Nephron (organoid): ENCODE data around the gene MAG.
A peak's percentile ranks its signal among the peaks of the same experiment; 100 is the strongest.

Experiments used
- H3K27ac Mint-ChIP-seq, 3 experiments: 2 replicates each; pipeline ENCODE4 v1.8.0; 2020; ENCODE audit warnings: mixed read lengths in 3 of 3, mild to moderate bottlenecking in 2 of 3, moderate library complexity in 1 of 3
- H3K27me3 Mint-ChIP-seq: 2 replicates; pipeline ENCODE4 v1.8.0; 2021; ENCODE audit warnings: low read depth, mild to moderate bottlenecking, moderate library complexity, mixed read lengths
- H3K36me3 Mint-ChIP-seq: 2 replicates; pipeline ENCODE4 v1.8.0; 2020; ENCODE audit warnings: low read depth, mixed read lengths
- H3K4me1 Mint-ChIP-seq: 2 replicates; pipeline ENCODE4 v1.8.0; 2020; ENCODE audit warnings: mixed read lengths
- H3K4me3 Mint-ChIP-seq, 3 experiments: 2 replicates each; pipeline ENCODE4 v1.8.0; 2020; ENCODE audit warnings: mild to moderate bottlenecking in 3 of 3, mixed read lengths in 3 of 3, moderate library complexity in 2 of 3
- H3K9me3 Mint-ChIP-seq: 2 replicates; pipeline ENCODE4 v1.8.0; 2020; ENCODE audit warnings: mixed read lengths
- TF ChIP-seq, protein P1 (sequence below), 3 experiments: fragments of 200-600 bp; sonication (generic); IDR thresholded peaks; one replicate each; pipeline ENCODE4 v1.5.0; 2021; ENCODE audit warnings: antibody characterized with exemption in 3 of 3; ENCODE audit not compliant: unreplicated experiment in 3 of 3

MAG gene

DNA sequence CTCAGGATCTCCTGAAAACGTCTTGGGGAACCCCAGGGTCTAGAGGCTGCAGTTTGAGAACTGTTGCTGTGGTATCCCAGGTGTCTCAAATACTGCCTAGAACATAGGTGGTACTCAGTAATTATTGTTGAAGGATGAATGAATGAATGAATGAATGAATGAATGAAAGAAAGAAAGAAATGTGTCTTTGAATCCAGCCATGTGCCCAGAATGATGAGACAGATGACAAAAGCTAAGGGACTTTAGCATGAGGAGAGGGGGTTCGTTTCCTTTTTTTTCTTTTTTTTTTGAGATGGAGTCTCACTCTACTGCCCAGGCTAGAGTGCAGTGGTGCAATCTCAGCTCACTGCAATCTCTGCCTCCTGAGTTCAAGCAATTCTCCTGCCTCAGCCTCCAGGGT lies 35.4 kb upstream of the MAG start:
- Mint-ChIP-seq H3K4me1 (peaks cover 5% of the 10 kb centered on the region), H3K4me3 (no peak overlapping the region)

DNA sequence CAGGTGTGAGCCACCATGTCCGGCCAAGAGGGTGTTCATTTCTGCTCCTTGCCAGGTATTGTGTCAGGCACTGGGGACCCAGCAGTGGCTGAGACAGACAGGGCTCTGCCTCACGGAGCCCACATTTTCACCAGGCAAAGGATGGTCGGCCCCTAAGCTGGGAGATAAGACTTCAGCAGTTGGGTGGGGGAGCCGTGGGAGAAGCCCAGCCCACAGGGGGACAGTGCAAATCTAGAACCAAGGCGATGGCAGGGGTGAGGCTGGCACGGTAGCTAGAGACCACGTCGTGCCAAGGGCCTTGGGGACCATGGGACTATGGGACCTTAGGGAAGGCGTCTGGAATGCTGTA lies 34.9 kb upstream of the MAG start:
- H3K27ac Mint-ChIP-seq: peak overlapping the region in 1 of 3 experiments; percentile 60
- TF ChIP-seq, protein P1, sequence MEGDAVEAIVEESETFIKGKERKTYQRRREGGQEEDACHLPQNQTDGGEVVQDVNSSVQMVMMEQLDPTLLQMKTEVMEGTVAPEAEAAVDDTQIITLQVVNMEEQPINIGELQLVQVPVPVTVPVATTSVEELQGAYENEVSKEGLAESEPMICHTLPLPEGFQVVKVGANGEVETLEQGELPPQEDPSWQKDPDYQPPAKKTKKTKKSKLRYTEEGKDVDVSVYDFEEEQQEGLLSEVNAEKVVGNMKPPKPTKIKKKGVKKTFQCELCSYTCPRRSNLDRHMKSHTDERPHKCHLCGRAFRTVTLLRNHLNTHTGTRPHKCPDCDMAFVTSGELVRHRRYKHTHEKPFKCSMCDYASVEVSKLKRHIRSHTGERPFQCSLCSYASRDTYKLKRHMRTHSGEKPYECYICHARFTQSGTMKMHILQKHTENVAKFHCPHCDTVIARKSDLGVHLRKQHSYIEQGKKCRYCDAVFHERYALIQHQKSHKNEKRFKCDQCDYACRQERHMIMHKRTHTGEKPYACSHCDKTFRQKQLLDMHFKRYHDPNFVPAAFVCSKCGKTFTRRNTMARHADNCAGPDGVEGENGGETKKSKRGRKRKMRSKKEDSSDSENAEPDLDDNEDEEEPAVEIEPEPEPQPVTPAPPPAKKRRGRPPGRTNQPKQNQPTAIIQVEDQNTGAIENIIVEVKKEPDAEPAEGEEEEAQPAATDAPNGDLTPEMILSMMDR (IDR thresholded peaks at IDR 0.05; ENCODE audit: unreplicated experiment in 3 of 3): no peak
- H3K36me3 Mint-ChIP-seq: peaks cover 17% of the 10 kb centered on the region
- no peaks in the 10 kb centered on the region for H3K9me3 Mint-ChIP-seq
- H3K4me1 Mint-ChIP-seq: peaks cover 5% of the 10 kb centered on the region
- H3K4me3 Mint-ChIP-seq: no peak overlapping the region
- peaks cover 9% of the 10 kb centered on the region for H3K27me3 Mint-ChIP-seq

More for the DNA sequence above, 35.4 kb upstream of the MAG start:
- H3K9me3 Mint-ChIP-seq: no peaks in the 10 kb centered on the region
- peaks cover 19% of the 10 kb centered on the region for H3K36me3 Mint-ChIP-seq
- TF ChIP-seq, protein P1 (IDR thresholded peaks at IDR 0.05; ENCODE audit: unreplicated experiment in 3 of 3): no peak
- H3K27ac Mint-ChIP-seq: no peak overlapping the region
- H3K27me3 Mint-ChIP-seq: peaks cover 11% of the 10 kb centered on the region

DNA sequence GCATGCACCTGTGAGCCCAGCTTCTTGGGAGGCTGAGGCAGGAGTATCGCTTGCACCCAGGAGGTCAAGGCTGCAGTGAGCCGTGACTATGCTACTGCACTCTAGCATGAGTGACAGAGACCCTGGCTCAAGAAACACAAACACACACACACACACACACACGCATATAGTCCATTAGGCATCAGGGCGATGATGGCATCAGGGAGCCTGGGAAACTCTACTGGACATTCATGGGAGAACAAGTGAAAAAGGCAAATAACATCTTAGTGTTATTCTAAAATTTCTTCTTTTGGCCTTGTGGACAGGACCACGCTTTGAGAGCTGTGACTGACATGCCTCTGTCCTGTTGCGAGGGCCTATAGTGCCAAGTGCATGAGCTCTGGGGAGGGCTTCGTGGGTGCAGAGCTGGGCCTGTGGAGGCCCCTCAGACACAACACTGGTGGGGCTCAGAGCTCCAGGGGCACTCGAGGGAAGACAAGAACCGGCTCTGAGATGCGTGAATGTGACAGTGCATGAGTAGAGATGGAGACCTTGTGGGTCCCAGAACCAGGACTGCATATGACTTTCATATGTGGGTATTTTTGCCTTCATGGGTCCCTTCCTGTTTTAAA lies 31.2 kb upstream of the MAG start:
- TF ChIP-seq, protein P1 (IDR thresholded peaks at IDR 0.05; ENCODE audit: unreplicated experiment in 3 of 3): no peak
- Mint-ChIP-seq H3K36me3 (peaks cover 10% of the 10 kb centered on the region), H3K27ac (peak overlapping the region in 1 of 3 experiments; percentile 48), H3K4me1 (peaks cover 11% of the 10 kb centered on the region), H3K9me3 (no peaks in the 10 kb centered on the region), H3K4me3 (peak overlapping the region in 1 of 3 experiments; percentile 29), H3K27me3 (no peaks in the 10 kb centered on the region)

DNA sequence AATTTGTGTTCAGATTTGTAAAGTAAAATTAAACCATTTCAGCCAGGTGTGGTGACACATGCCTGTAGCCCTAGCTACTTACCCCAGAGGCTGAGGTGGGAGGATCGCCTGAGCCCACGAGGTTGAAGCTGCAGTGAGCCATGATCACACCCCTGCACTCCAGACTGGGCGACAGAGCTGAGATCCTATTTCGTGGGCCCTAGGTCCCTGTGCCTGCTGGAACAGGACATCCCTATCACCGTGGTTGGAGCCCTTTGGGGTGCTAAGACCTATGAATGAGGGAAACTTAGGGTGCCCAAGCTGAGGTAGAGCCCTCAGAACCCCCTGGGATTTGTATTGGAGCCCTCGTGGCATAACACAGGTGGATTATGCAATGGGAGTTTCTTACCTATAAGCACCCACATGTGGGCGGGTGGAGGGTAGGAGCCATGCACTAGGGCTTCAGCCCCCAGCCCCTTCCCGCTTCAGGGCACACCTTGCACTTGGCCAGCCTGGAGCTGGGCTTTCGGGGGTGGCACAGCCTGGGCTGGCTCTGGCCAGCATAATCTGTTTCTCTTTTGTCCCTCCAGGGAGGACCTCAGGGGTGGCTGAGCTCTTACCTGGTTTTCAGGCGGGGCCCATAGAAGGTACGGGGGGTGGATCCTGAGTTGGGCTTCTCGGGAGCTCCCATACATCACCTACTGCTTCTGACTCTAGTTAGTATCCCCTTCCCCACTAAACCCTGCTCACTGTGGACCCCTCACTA lies 30.4 kb upstream of the MAG start:
- Mint-ChIP-seq H3K27me3 (no peaks in the 10 kb centered on the region), H3K27ac (no peak overlapping the region), H3K36me3 (peaks cover 10% of the 10 kb centered on the region), H3K9me3 (no peaks in the 10 kb centered on the region), H3K4me1 (peaks cover 11% of the 10 kb centered on the region), H3K4me3 (no peak overlapping the region)
- TF ChIP-seq, protein P1 (IDR thresholded peaks at IDR 0.05; ENCODE audit: unreplicated experiment in 3 of 3): no peak

DNA sequence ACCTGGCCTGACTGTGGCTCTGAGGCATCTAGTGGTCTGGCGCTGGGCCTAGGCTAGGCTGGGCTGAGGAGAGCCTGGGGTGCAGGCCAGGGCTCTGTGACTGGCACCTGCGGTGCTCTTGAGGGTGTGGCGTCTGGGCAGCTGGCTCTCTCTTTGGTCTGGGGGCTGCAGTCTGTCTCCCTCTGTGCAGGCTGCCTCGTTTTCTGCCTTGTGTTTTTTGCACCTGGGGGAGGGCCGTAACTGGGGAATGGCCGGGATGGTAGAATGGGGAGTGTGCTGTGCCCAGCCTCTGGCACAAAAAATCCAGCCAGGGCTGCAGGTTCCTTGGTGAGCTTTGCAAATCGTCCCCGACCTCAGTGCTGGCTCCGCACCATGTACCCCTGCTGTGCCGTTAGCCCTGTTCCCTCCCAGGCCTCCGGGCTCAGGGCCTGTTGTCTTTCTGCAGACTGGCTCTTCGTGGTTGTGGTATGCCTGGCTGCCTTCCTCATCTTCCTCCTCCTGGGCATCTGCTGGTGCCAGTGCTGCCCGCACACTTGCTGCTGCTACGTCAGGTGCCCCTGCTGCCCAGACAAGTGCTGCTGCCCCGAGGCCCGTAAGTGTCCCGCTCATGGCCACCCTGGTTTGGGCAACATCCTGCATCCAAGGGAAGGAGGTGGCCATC lies 29.7 kb upstream of the MAG start:
- Mint-ChIP-seq H3K9me3 (no peaks in the 10 kb centered on the region), H3K27me3 (no peaks in the 10 kb centered on the region), H3K4me3 (no peak overlapping the region), H3K27ac (no peak overlapping the region), H3K36me3 (peaks cover 10% of the 10 kb centered on the region), H3K4me1 (peaks cover 11% of the 10 kb centered on the region)
- TF ChIP-seq, protein P1 (IDR thresholded peaks at IDR 0.05; ENCODE audit: unreplicated experiment in 3 of 3): no peak
